ENCODE results near the gene SHROOM3. TPM values are rescaled to one million over a fixed set of nuclear protein-coding genes. Genes with fewer than 3 reads are reported as not detected.

SHROOM3 gene
- total and polyA plus RNA-seq, 2 donors (not counting 3 experiments of a cell fraction or from before 2014, with no cell fraction given) = 2.7 to 6.7 TPM

DNA sequence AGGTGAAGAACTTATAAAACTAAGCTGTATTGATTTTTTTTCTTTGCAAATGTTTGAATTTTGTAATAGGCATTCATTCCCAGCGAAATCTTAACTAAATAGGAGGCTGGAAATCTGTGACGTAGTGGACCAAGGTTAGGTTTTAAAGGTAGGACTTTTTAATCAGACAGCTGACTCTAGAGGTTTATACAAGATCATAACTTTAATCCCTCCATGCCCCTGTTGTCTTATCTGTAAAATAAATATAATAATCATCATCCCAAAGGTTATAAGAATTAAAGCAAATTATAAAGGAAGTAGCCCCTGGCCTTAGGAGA, 101.3 kb downstream of the SHROOM3 start:
- Histone ChIP-seq H3K9me1 (replicated peaks; ENCODE audit: control insufficient read depth, extremely low read depth, insufficient read depth, low read length) (no peaks in the 10 kb centered on the region), H3K79me2 (ENCODE audit: control insufficient read depth, insufficient read depth, low read length) (no peaks in the 10 kb centered on the region), H3K9me3 (replicated peaks; ENCODE audit: control insufficient read depth, insufficient read depth, low read length) (no peaks in the 10 kb centered on the region), H3K4me3 (replicated peaks in 1 of 3; ENCODE audit: insufficient read depth in 1 of 3, low read depth in 1 of 3, low read length in 3 of 3) (no peak overlapping the region), H3K36me3 (ENCODE audit: control insufficient read depth in 2 of 2, extremely low read depth in 1 of 2, insufficient read depth in 2 of 2, low read length in 2 of 2) (no peaks in the 10 kb centered on the region), H3K27me3 (ENCODE audit: control insufficient read depth in 2 of 2, insufficient read depth in 2 of 2, low read length in 2 of 2) (no peaks in the 10 kb centered on the region), H3K4me1 (ENCODE audit: control insufficient read depth, extremely low read depth, insufficient read depth, low read length) (no peaks in the 10 kb centered on the region), H4K20me1 (replicated peaks; ENCODE audit: control insufficient read depth, extremely low read depth, insufficient read depth, low read length) (no peaks in the 10 kb centered on the region), H2AFZ (ENCODE audit: low read depth, low read length) (no peak overlapping the region), H3K4me2 (ENCODE audit: insufficient read depth, low read length) (no peak overlapping the region), H3K27ac (ENCODE audit: insufficient read depth, low read depth, low read length) (no peak overlapping the region), H3K9ac (replicated peaks; ENCODE audit: extremely low read depth, insufficient read depth, low read length) (no peak overlapping the region)
- DNase-seq (ENCODE audit: low read depth, low spot score) (no peak), FAIRE-seq (no peak)
- BruUV-seq (replicated peaks) = no TSS peak
- POLR2A ChIA-PET = no interaction called here
- intact Hi-C loops (cut with micrococcal nuclease) (no loop called here), dilution Hi-C loops (cut with MboI; ENCODE audit: extremely low pct_ligation_motif_present, low sequenced_read_pairs) (no loop called here)
- no peak for TF ChIP-seq JUN (IDR thresholded peaks at IDR 0.05; ENCODE audit: borderline replicate concordance, insufficient read depth, insufficient read length, low read depth)
- no peak for TF ChIP-seq MYC (IDR thresholded peaks at IDR 0.05; ENCODE audit: low read depth, low read length)
- TF ChIP-seq GATA2 (IDR thresholded peaks at IDR 0.05; ENCODE audit: insufficient read depth, insufficient read length, low read depth, low read length) = no peak
- TF ChIP-seq POLR2A (IDR thresholded peaks at IDR 0.05; ENCODE audit: low read depth, low read length) = no peak
- TF ChIP-seq, protein P1, sequence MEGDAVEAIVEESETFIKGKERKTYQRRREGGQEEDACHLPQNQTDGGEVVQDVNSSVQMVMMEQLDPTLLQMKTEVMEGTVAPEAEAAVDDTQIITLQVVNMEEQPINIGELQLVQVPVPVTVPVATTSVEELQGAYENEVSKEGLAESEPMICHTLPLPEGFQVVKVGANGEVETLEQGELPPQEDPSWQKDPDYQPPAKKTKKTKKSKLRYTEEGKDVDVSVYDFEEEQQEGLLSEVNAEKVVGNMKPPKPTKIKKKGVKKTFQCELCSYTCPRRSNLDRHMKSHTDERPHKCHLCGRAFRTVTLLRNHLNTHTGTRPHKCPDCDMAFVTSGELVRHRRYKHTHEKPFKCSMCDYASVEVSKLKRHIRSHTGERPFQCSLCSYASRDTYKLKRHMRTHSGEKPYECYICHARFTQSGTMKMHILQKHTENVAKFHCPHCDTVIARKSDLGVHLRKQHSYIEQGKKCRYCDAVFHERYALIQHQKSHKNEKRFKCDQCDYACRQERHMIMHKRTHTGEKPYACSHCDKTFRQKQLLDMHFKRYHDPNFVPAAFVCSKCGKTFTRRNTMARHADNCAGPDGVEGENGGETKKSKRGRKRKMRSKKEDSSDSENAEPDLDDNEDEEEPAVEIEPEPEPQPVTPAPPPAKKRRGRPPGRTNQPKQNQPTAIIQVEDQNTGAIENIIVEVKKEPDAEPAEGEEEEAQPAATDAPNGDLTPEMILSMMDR (IDR thresholded peaks at IDR 0.05; ENCODE audit: extremely low read depth in 1 of 2, insufficient read depth in 1 of 2, low read depth in 1 of 2, low read length in 2 of 2) = no peak
- TF ChIP-seq, protein P2, sequence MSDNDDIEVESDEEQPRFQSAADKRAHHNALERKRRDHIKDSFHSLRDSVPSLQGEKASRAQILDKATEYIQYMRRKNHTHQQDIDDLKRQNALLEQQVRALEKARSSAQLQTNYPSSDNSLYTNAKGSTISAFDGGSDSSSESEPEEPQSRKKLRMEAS (IDR thresholded peaks at IDR 0.05; ENCODE audit: insufficient read depth, insufficient read length) = no peak
- CTCF ChIA-PET = interaction anchor here (1.6 kb wide), 1 partner anchor 11 kb away, joined by 3 read pairs; no protein-coding TSS in a partner anchor

DNA sequence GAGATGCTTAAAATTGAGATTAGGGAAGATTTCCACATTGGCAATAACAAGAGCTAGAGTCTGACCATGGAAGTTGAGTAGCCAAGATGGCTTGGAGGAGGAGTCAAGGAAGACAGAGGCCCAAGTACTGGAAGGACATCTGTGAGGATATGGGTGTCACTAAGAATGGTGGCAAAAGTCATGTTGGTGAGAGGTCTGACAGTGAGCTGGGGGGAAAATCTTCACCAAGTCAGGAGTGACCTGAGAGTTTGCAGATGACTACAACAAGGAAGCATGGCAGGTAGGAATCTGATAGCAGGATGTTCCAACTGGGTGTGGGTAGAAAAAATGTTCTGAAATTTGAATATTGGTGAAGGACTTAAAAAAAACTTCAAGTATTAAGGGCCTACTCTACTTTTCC, 103.3 kb downstream of the SHROOM3 start:
- DNase-seq (ENCODE audit: low read depth, low spot score) (no peak), FAIRE-seq (no peak)
- Histone ChIP-seq H3K4me1 (ENCODE audit: control insufficient read depth, extremely low read depth, insufficient read depth, low read length) (no peaks in the 10 kb centered on the region), H3K4me2 (ENCODE audit: insufficient read depth, low read length) (no peak overlapping the region), H3K27ac (ENCODE audit: insufficient read depth, low read depth, low read length) (no peak overlapping the region), H2AFZ (ENCODE audit: low read depth, low read length) (no peak overlapping the region), H3K9ac (replicated peaks; ENCODE audit: extremely low read depth, insufficient read depth, low read length) (no peak overlapping the region), H3K4me3 (replicated peaks in 1 of 3; ENCODE audit: insufficient read depth in 1 of 3, low read depth in 1 of 3, low read length in 3 of 3) (no peak overlapping the region), H3K9me3 (replicated peaks; ENCODE audit: control insufficient read depth, insufficient read depth, low read length) (no peaks in the 10 kb centered on the region), H3K9me1 (replicated peaks; ENCODE audit: control insufficient read depth, extremely low read depth, insufficient read depth, low read length) (no peaks in the 10 kb centered on the region), H3K36me3 (ENCODE audit: control insufficient read depth in 2 of 2, extremely low read depth in 1 of 2, insufficient read depth in 2 of 2, low read length in 2 of 2) (no peaks in the 10 kb centered on the region), H3K79me2 (ENCODE audit: control insufficient read depth, insufficient read depth, low read length) (no peaks in the 10 kb centered on the region), H4K20me1 (replicated peaks; ENCODE audit: control insufficient read depth, extremely low read depth, insufficient read depth, low read length) (no peaks in the 10 kb centered on the region), H3K27me3 (ENCODE audit: control insufficient read depth in 2 of 2, insufficient read depth in 2 of 2, low read length in 2 of 2) (no peaks in the 10 kb centered on the region)
- ChIA-PET POLR2A (no interaction called here), CTCF (interaction anchor here (1.9 kb wide), 1 partner anchor 9 kb away, joined by 6 read pairs; no protein-coding TSS in a partner anchor)
- dilution Hi-C loops (cut with MboI; ENCODE audit: extremely low pct_ligation_motif_present, low sequenced_read_pairs) (no loop called here), intact Hi-C loops (cut with micrococcal nuclease) (no loop called here)
- BruUV-seq (replicated peaks) = no TSS peak
- TF ChIP-seq JUN (IDR thresholded peaks at IDR 0.05; ENCODE audit: borderline replicate concordance, insufficient read depth, insufficient read length, low read depth) = no peak
- TF ChIP-seq, protein P1 (IDR thresholded peaks at IDR 0.05; ENCODE audit: extremely low read depth in 1 of 2, insufficient read depth in 1 of 2, low read depth in 1 of 2, low read length in 2 of 2) = no peak
- no peak for TF ChIP-seq EZH2 (IDR thresholded peaks at IDR 0.05; ENCODE audit: borderline replicate concordance, low read depth, low read length, severe bottlenecking)
- no peak for TF ChIP-seq FOS (IDR thresholded peaks at IDR 0.05; ENCODE audit: borderline replicate concordance, insufficient read depth, low read length)
- TF ChIP-seq, protein P2 (IDR thresholded peaks at IDR 0.05; ENCODE audit: insufficient read depth, insufficient read length) = no peak
- TF ChIP-seq POLR2A (IDR thresholded peaks at IDR 0.05; ENCODE audit: low read depth, low read length) = no peak
- TF ChIP-seq MYC (IDR thresholded peaks at IDR 0.05; ENCODE audit: low read depth, low read length) = no peak
- TF ChIP-seq GATA2 (IDR thresholded peaks at IDR 0.05; ENCODE audit: insufficient read depth, insufficient read length, low read depth, low read length) = no peak
- no peak for TF ChIP-seq POLR2AphosphoS5 (IDR thresholded peaks at IDR 0.05; ENCODE audit: insufficient read depth, low read depth, low read length)

Measured in endothelial cell of umbilical vein (primary cell).